Calu3 (cell line): Measurements from ENCODE around the gene TTLL10. TPM values are rescaled to one million over a fixed set of nuclear protein-coding genes. Genes with fewer than 3 reads are reported as not detected.

Experiments
- BruUV-seq: library from RNA; stranded (reverse); fragments of 400-500 nt; replicated peaks from 2 replicates; lab custom pipeline; 2021; lab: Mats Ljungman, UMichigan
- CTCF ChIA-PET: fragments of 300-600 bp; sonication (Branson Sonifier 250); formaldehyde crosslinking; loops from one replicate; lab custom pipeline; 2022; ENCODE audit warnings: antibody characterized with exemption; lab: Charles Lee
- DNase-seq: peaks from one replicate; pipeline ENCODE4 v3.0.0; 2022
- H3K27ac Mint-ChIP-seq: one replicate; pipeline ENCODE4 v1.8.0; 2022; ENCODE audit warnings: mixed read lengths; ENCODE audit not compliant: unreplicated experiment
- H3K27me3 Mint-ChIP-seq: one replicate; pipeline ENCODE4 v1.8.0; 2022; ENCODE audit warnings: mixed read lengths; ENCODE audit not compliant: unreplicated experiment
- H3K36me3 Mint-ChIP-seq: one replicate; pipeline ENCODE4 v1.8.0; 2022; ENCODE audit warnings: mild to moderate bottlenecking, moderate library complexity, mixed read lengths; ENCODE audit not compliant: insufficient read depth, unreplicated experiment
- H3K4me1 Mint-ChIP-seq: one replicate; pipeline ENCODE4 v1.8.0; 2022; ENCODE audit warnings: mild to moderate bottlenecking, low read depth, mixed read lengths; ENCODE audit not compliant: unreplicated experiment
- H3K4me3 Mint-ChIP-seq: one replicate; pipeline ENCODE4 v1.8.0; 2022; ENCODE audit warnings: mild to moderate bottlenecking, low read depth, moderate library complexity, mixed read lengths; ENCODE audit not compliant: unreplicated experiment
- H3K9me3 Mint-ChIP-seq: one replicate; pipeline ENCODE4 v1.8.0; 2022; ENCODE audit warnings: low read depth, mixed read lengths; ENCODE audit not compliant: unreplicated experiment
- CTCF ChIP-seq: fragments of 200-600 bp; IDR thresholded peaks from one replicate; pipeline ENCODE4 v1.8.0; 2022; ENCODE audit warnings: antibody characterized with exemption; ENCODE audit not compliant: unreplicated experiment
- intact Hi-C: fragments of 100-400 bp; cut with micrococcal nuclease; formaldehyde crosslinking; loops from one replicate; pipeline ENCODE4 v1.10.0; 2022; ENCODE audit not compliant: unreplicated experiment
- total RNA-seq: library from RNA; stranded (reverse); gene quantifications from 2 replicates; pipeline ENCODE4 v1.2.3, GENCODE V29; 2022

Gene TTLL10
- total RNA-seq, 1 experiment from 2014 or later, result 3.5 TPM

DNA sequence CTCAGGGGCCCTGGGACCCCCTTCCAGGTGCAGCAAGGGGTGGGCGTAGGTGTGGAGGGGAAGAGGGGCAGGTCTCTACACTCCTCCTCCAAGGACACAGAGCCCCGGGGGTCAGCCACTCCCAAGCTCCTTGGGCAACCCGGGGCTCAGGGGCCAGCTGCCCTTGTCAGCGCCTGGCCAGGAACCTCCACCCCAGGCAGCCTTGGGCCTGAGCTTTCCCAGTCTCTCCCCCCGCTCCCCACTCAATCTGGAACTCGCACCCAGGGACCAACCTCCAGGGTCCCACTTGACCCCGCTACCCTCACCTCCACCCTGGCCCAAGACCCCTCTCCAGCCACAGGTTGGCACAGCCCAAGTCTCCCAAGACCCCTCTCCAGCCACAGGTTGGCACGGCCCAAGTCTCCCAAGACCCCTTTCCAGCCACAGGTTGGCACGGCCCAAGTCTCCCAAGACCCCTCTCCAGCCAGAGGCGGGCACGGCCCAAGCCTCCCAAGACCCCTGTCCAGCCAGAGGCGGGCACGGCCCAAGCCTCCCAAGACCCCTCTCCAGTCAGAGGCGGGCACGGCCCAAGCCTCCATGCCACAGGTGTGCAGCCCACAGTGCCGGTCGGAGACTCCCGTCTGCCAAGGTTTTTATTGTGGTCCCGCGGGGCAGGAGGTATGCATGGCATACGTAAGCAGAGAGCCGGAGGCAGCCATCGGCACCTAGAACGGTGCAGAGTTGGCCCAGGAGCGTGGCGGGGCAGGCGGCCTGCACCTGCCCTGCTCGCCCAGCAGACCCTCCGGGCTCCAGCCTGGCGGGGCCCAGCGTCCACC lies 37.3 kb downstream of the TTLL10 start:
- DNase-seq, result no peak
- Mint-ChIP-seq H3K36me3 (peaks cover 9% of the 10 kb centered on the region), H3K27me3 (peaks cover 13% of the 10 kb centered on the region), H3K4me3 (no peak overlapping the region), H3K27ac (no peak overlapping the region), H3K9me3 (no peaks in the 10 kb centered on the region), H3K4me1 (peaks cover 8% of the 10 kb centered on the region)
- BruUV-seq, result no TSS peak
- CTCF ChIA-PET, result no interaction called here
- intact Hi-C loops, result no loop called here
- no peak for TF ChIP-seq CTCF

DNA sequence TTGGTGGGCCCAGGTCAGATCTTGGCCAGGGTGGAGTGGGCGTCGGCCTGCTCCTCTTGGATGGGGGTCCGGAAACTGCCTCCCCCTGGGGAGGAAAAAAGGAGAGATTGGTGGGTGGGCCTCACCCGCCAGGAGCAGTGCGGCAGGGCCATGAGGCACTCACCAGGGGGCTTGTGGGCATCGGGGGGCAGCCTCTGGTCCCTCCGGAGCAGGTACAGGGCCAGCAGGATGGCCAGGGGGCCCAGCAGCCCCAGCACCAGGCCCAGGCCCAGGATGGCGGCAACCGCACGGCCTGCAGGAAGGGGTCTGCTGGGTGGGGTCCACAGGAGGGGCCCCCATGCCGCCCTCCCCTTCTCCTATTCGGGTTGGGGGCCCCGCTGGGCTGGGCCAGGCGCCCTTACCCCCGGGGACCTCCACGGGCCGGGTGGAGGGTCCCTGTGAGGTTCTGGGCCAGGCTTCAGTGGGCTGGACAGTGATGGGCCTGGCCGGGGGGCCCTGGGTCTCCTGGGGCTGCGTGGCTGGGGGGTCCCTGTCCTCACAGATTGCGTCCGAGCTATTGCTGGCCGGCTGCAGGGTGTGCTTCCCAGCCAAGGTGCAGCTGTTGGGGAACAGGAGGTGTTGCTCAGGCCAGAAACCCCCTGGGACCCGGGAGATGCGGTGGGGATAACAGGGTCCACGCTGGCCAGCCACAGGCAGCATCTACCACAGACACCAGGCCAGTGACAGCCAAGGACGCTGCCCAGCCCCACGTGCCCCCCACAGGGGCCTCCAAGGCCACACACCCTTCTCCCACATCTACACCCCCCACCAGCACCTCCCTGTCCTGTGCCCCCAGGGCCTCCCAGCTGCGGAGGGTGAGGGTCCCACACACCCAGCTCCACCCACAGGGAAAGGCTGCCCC lies 38.1 kb downstream of the TTLL10 start:
- H3K4me3 Mint-ChIP-seq, result no peak overlapping the region
- TF ChIP-seq CTCF, result no peak
- no peaks in the 10 kb centered on the region for H3K9me3 Mint-ChIP-seq
- DNase-seq, result no peak
- peaks cover 18% of the 10 kb centered on the region for H3K36me3 Mint-ChIP-seq
- peaks cover 13% of the 10 kb centered on the region for H3K27me3 Mint-ChIP-seq
- CTCF ChIA-PET, result no interaction called here
- intact Hi-C loops, result no loop called here
- no peak overlapping the region for H3K27ac Mint-ChIP-seq
- H3K4me1 Mint-ChIP-seq, result peaks cover 8% of the 10 kb centered on the region
- no TSS peak for BruUV-seq

GRCh38 chr1:1212780-1213344 lies 39.2 kb downstream of the TTLL10 start:
- TF ChIP-seq CTCF, result no peak
- CTCF ChIA-PET, result no interaction called here
- H3K27me3 Mint-ChIP-seq, result peaks cover 11% of the 10 kb centered on the region
- no peak overlapping the region for H3K4me3 Mint-ChIP-seq
- no peaks in the 10 kb centered on the region for H3K9me3 Mint-ChIP-seq
- BruUV-seq, result no TSS peak
- DNase-seq, result no peak
- intact Hi-C loops, result no loop called here
- peaks cover 22% of the 10 kb centered on the region for H3K36me3 Mint-ChIP-seq
- peaks cover 8% of the 10 kb centered on the region for H3K4me1 Mint-ChIP-seq
- no peak overlapping the region for H3K27ac Mint-ChIP-seq
